ENCODE results near the gene SYNE3. TPM values are rescaled to one million over a fixed set of nuclear protein-coding genes. Genes with fewer than 3 reads are reported as not detected.

The SYNE3 gene
- total and polyA plus RNA-seq, 2 of the 8 experiments (the other 6 are each of a cell fraction or from before 2014, with no cell fraction given), result under 0.01 TPM; not detected in 1

DNA sequence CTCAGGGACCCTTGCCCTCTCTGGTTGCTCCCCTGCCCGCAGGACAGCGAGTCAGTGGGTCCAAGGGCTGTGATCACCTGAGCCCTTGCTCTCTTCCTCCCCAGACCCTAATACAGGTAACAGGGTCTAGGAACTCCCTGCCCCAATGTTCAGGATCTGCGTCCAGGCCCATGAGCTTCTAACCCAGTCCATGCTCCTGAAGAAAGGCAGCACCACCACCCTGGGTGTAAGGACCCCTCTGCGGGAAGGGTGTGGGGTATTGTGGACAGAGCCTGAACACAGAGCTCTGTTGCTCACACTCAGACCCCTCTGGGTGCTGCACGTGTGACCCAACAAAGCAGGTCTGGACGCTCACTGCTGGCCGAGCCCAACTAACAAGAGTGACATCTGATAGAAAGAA, 36.7 kb upstream of the SYNE3 start (continued):
- TF ChIP-seq, protein P1, sequence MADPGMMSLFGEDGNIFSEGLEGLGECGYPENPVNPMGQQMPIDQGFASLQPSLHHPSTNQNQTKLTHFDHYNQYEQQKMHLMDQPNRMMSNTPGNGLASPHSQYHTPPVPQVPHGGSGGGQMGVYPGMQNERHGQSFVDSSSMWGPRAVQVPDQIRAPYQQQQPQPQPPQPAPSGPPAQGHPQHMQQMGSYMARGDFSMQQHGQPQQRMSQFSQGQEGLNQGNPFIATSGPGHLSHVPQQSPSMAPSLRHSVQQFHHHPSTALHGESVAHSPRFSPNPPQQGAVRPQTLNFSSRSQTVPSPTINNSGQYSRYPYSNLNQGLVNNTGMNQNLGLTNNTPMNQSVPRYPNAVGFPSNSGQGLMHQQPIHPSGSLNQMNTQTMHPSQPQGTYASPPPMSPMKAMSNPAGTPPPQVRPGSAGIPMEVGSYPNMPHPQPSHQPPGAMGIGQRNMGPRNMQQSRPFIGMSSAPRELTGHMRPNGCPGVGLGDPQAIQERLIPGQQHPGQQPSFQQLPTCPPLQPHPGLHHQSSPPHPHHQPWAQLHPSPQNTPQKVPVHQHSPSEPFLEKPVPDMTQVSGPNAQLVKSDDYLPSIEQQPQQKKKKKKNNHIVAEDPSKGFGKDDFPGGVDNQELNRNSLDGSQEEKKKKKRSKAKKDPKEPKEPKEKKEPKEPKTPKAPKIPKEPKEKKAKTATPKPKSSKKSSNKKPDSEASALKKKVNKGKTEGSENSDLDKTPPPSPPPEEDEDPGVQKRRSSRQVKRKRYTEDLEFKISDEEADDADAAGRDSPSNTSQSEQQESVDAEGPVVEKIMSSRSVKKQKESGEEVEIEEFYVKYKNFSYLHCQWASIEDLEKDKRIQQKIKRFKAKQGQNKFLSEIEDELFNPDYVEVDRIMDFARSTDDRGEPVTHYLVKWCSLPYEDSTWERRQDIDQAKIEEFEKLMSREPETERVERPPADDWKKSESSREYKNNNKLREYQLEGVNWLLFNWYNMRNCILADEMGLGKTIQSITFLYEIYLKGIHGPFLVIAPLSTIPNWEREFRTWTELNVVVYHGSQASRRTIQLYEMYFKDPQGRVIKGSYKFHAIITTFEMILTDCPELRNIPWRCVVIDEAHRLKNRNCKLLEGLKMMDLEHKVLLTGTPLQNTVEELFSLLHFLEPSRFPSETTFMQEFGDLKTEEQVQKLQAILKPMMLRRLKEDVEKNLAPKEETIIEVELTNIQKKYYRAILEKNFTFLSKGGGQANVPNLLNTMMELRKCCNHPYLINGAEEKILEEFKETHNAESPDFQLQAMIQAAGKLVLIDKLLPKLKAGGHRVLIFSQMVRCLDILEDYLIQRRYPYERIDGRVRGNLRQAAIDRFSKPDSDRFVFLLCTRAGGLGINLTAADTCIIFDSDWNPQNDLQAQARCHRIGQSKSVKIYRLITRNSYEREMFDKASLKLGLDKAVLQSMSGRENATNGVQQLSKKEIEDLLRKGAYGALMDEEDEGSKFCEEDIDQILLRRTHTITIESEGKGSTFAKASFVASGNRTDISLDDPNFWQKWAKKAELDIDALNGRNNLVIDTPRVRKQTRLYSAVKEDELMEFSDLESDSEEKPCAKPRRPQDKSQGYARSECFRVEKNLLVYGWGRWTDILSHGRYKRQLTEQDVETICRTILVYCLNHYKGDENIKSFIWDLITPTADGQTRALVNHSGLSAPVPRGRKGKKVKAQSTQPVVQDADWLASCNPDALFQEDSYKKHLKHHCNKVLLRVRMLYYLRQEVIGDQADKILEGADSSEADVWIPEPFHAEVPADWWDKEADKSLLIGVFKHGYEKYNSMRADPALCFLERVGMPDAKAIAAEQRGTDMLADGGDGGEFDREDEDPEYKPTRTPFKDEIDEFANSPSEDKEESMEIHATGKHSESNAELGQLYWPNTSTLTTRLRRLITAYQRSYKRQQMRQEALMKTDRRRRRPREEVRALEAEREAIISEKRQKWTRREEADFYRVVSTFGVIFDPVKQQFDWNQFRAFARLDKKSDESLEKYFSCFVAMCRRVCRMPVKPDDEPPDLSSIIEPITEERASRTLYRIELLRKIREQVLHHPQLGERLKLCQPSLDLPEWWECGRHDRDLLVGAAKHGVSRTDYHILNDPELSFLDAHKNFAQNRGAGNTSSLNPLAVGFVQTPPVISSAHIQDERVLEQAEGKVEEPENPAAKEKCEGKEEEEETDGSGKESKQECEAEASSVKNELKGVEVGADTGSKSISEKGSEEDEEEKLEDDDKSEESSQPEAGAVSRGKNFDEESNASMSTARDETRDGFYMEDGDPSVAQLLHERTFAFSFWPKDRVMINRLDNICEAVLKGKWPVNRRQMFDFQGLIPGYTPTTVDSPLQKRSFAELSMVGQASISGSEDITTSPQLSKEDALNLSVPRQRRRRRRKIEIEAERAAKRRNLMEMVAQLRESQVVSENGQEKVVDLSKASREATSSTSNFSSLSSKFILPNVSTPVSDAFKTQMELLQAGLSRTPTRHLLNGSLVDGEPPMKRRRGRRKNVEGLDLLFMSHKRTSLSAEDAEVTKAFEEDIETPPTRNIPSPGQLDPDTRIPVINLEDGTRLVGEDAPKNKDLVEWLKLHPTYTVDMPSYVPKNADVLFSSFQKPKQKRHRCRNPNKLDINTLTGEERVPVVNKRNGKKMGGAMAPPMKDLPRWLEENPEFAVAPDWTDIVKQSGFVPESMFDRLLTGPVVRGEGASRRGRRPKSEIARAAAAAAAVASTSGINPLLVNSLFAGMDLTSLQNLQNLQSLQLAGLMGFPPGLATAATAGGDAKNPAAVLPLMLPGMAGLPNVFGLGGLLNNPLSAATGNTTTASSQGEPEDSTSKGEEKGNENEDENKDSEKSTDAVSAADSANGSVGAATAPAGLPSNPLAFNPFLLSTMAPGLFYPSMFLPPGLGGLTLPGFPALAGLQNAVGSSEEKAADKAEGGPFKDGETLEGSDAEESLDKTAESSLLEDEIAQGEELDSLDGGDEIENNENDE (IDR thresholded peaks at IDR 0.05; ENCODE audit: insufficient replicate concordance, low read length), result no peak
- no peak for TF ChIP-seq CTBP2 (IDR thresholded peaks at IDR 0.05; ENCODE audit: borderline replicate concordance, insufficient read depth, insufficient read length, low read length)
- TF ChIP-seq PHF8 (conservative IDR thresholded peaks at IDR 0.05; ENCODE audit: low read depth, low read length), result no peak
- no peak for TF ChIP-seq HDAC6 (IDR thresholded peaks at IDR 0.05; ENCODE audit: low read depth, low read length)
- no peak for TF ChIP-seq BRCA1 (IDR thresholded peaks at IDR 0.05; ENCODE audit: low read depth, low read length)

Data from H1 (cell line).